ENCODE data around the gene AP3S2. TPM values are rescaled to one million over a fixed set of nuclear protein-coding genes. Genes with fewer than 3 reads are reported as not detected.

Gene AP3S2
- total and polyA plus RNA-seq, 2 of the 4 experiments (the other 2 are of a cell fraction) = 12.6 to 34.1 TPM

DNA sequence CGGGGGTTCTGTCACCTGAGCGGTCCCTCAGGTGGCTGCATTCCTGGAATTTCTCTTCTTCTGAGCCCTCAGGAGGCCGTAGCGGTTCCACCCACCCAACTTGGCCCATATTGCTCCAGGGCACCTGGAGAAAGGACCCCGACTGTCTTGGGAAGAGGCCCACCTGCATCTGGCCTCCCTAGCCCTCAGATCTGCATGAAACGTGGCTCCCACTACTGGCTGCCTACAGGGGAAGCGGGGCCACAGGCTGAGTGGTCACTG lies 69.3 kb downstream of the AP3S2 start:
- H3K18ac ChIP-seq (ENCODE audit: low read depth, low read length) = no peak overlapping the region
- ATAC-seq (ENCODE audit: low read depth) = no peak
- no TSS peak for BruUV-seq (replicated peaks)
- no peak overlapping the region for H3K14ac ChIP-seq (replicated peaks; ENCODE audit: low read depth, low read length)
- no peak overlapping the region for H4K91ac ChIP-seq (ENCODE audit: insufficient read depth, low read depth, low read length)
- no peaks in the 10 kb centered on the region for H4K20me1 ChIP-seq (ENCODE audit: insufficient read depth, low read length)
- ChIA-PET POLR2A (ENCODE audit: unreplicated experiment) (no interaction called here), CTCF (no interaction called here)
- H3K4me1 ChIP-seq (ENCODE audit: control insufficient read depth, insufficient read depth, low read length) = peaks cover 27% of the 10 kb centered on the region
- no peak overlapping the region for H3K4me3 ChIP-seq (ENCODE audit: insufficient read depth, low read depth, low read length)
- 77% methylated on average over 5 of the region's 7 CpGs; no CpG with 5 or more reads in 1 of the 2 experiments for WGBS, 2 experiments (ENCODE audit: extremely low coverage in 2 of 2, insufficient read length in 1 of 2)
- dilution Hi-C loops (cut with HindIII; ENCODE audit: low sequenced_read_pairs, unreplicated experiment) = no loop called here
- no peaks in the 10 kb centered on the region for H3K27me3 ChIP-seq (ENCODE audit: control insufficient read depth, insufficient read depth, low read length)
- intact Hi-C loops (cut with micrococcal nuclease) = no loop called here
- H2AFZ ChIP-seq (replicated peaks; ENCODE audit: low read length, poor library complexity) = no peak overlapping the region
- no peak overlapping the region for H2BK20ac ChIP-seq (ENCODE audit: low read depth, low read length)
- H3K27ac ChIP-seq (ENCODE audit: insufficient read depth, low read length) = no peak overlapping the region
- no peak overlapping the region for H4K8ac ChIP-seq (ENCODE audit: low read depth in 2 of 2, low read length in 2 of 2)
- H3K9me1 ChIP-seq (ENCODE audit: insufficient read depth, low read length) = peaks cover 20% of the 10 kb centered on the region
- H3K36me3 ChIP-seq (ENCODE audit: control insufficient read depth, insufficient read depth, low read length) = no peaks in the 10 kb centered on the region
- H3K9ac ChIP-seq (ENCODE audit: low read depth, low read length) = no peak overlapping the region
- H3K79me1 ChIP-seq (ENCODE audit: low read depth in 1 of 2, low read length in 2 of 2) = peaks cover 0 to 4% of the 10 kb centered on the region in 2 experiments; a peak in 1 of 4 replicates
- no peaks in the 10 kb centered on the region for H3K9me3 ChIP-seq (ENCODE audit: control insufficient read depth, insufficient read depth, low read length)
- no peak overlapping the region for H3K23ac ChIP-seq (ENCODE audit: low read depth, low read length)
- no peak overlapping the region for H3K4ac ChIP-seq (ENCODE audit: low read depth, low read length)
- DNase-seq = no peak
- no peak overlapping the region for H2BK5ac ChIP-seq (ENCODE audit: low read depth, low read length, poor library complexity, severe bottlenecking)
- no peak overlapping the region for H2BK120ac ChIP-seq (ENCODE audit: low read depth, low read length)
- no peak overlapping the region for H3K4me2 ChIP-seq (ENCODE audit: low read depth, low read length)
- H2AK5ac ChIP-seq (ENCODE audit: low read depth, low read length) = no peak overlapping the region; the same call in 1 of the 2 replicates
- TF ChIP-seq POLR2A (IDR thresholded peaks at IDR 0.05; ENCODE audit: low read depth, low read length) = no peak
- TF ChIP-seq BHLHE40 (IDR thresholded peaks at IDR 0.05; ENCODE audit: low read depth, low read length) = no peak
- no peak for TF ChIP-seq RFX5 (IDR thresholded peaks at IDR 0.05; ENCODE audit: low read depth, low read length)
- TF ChIP-seq, protein P1, sequence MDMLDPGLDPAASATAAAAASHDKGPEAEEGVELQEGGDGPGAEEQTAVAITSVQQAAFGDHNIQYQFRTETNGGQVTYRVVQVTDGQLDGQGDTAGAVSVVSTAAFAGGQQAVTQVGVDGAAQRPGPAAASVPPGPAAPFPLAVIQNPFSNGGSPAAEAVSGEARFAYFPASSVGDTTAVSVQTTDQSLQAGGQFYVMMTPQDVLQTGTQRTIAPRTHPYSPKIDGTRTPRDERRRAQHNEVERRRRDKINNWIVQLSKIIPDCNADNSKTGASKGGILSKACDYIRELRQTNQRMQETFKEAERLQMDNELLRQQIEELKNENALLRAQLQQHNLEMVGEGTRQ (IDR thresholded peaks at IDR 0.05; ENCODE audit: low read depth, low read length) = no peak
- TF ChIP-seq RCOR1 (IDR thresholded peaks at IDR 0.05; ENCODE audit: insufficient replicate concordance, low read length) = no peak
- no peak for TF ChIP-seq MAZ (IDR thresholded peaks at IDR 0.05; ENCODE audit: borderline replicate concordance, low read depth, low read length)
- TF ChIP-seq, protein P2, sequence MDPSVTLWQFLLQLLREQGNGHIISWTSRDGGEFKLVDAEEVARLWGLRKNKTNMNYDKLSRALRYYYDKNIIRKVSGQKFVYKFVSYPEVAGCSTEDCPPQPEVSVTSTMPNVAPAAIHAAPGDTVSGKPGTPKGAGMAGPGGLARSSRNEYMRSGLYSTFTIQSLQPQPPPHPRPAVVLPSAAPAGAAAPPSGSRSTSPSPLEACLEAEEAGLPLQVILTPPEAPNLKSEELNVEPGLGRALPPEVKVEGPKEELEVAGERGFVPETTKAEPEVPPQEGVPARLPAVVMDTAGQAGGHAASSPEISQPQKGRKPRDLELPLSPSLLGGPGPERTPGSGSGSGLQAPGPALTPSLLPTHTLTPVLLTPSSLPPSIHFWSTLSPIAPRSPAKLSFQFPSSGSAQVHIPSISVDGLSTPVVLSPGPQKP (IDR thresholded peaks at IDR 0.05; ENCODE audit: borderline replicate concordance, low read depth, low read length) = no peak
- TF ChIP-seq SMC3 (IDR thresholded peaks at IDR 0.05; ENCODE audit: low read depth, low read length) = no peak
- no peak overlapping the region for H4K5ac ChIP-seq (ENCODE audit: low read depth, low read length)
- H2AK9ac ChIP-seq (replicated peaks; ENCODE audit: low read depth, low read length, poor library complexity) = peak overlapping the region; percentile 21
- no peak overlapping the region for H2BK15ac ChIP-seq (ENCODE audit: low read depth, low read length)
- no peak overlapping the region for H3K56ac ChIP-seq (ENCODE audit: extremely low read depth, insufficient read depth, low read length)
- in situ Hi-C loops (cut with MboI; ENCODE audit: low sequenced_read_pairs) = no loop called here
